Measurements from ENCODE around the gene MUTYH. TPM values are rescaled to one million over a fixed set of nuclear protein-coding genes. Genes with fewer than 3 reads are reported as not detected.

Gene MUTYH
- total RNA-seq, 1 donor from 2014 or later: 61.3 TPM

DNA sequence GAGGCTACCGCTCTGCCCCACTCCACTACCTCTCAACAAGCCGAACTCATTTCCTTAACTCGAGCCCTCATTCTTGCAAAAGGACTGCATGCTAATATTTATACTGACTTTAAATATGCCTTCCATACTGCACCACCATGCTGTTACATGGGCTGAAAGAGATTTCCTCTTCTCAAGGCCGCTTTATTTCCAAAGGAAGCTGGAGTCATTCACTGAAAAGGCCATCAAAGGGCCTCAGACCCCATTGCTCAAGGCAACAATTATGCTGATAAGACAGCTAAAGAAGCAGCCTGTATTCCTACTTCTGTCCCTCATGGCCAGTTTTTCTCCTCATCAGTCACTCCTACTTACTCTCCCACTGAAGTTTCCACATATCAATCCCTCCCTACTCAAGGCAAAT is 20.5 kb downstream of the MUTYH start:
- Mint-ChIP-seq H3K36me3 (no peaks in the 10 kb centered on the region), H3K4me3 (no peak overlapping the region), H3K27ac (no peak overlapping the region), H3K4me1 (ENCODE audit: unreplicated experiment) (peaks cover 5% of the 10 kb centered on the region), H3K9me3 (no peaks in the 10 kb centered on the region), H3K27me3 (no peaks in the 10 kb centered on the region)
- no peak for DNase-seq (ENCODE audit: extremely low spot score, unreplicated experiment)
- TF ChIP-seq, protein P1, sequence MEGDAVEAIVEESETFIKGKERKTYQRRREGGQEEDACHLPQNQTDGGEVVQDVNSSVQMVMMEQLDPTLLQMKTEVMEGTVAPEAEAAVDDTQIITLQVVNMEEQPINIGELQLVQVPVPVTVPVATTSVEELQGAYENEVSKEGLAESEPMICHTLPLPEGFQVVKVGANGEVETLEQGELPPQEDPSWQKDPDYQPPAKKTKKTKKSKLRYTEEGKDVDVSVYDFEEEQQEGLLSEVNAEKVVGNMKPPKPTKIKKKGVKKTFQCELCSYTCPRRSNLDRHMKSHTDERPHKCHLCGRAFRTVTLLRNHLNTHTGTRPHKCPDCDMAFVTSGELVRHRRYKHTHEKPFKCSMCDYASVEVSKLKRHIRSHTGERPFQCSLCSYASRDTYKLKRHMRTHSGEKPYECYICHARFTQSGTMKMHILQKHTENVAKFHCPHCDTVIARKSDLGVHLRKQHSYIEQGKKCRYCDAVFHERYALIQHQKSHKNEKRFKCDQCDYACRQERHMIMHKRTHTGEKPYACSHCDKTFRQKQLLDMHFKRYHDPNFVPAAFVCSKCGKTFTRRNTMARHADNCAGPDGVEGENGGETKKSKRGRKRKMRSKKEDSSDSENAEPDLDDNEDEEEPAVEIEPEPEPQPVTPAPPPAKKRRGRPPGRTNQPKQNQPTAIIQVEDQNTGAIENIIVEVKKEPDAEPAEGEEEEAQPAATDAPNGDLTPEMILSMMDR (conservative IDR thresholded peaks at IDR 0.05): no peak

DNA sequence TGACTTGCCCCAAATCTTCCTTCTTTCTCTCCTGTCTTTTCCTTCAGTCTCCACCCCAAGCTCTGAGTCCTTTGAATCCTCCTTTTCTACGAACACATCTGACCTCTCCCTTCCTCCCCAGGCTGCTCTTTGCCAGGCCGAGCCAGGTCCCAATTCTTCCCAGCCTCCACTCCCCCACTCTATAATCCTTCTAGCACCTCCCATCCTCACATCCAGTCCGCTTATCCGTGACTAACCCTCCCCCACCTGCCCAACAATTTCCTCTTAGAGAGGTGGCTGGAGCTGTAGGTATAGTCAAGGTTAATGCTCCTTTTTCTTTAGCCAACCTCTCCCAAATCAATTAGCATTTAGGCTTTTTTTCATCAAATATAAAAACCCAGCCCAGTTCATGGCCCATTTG is 23.1 kb downstream of the MUTYH start:
- Mint-ChIP-seq H3K27me3 (no peaks in the 10 kb centered on the region), H3K4me3 (no peak overlapping the region), H3K36me3 (no peaks in the 10 kb centered on the region), H3K9me3 (no peaks in the 10 kb centered on the region), H3K27ac (no peak overlapping the region), H3K4me1 (ENCODE audit: unreplicated experiment) (peaks cover 5% of the 10 kb centered on the region)
- no peak for DNase-seq (ENCODE audit: extremely low spot score, unreplicated experiment)
- TF ChIP-seq, protein P1 (conservative IDR thresholded peaks at IDR 0.05): no peak

DNA sequence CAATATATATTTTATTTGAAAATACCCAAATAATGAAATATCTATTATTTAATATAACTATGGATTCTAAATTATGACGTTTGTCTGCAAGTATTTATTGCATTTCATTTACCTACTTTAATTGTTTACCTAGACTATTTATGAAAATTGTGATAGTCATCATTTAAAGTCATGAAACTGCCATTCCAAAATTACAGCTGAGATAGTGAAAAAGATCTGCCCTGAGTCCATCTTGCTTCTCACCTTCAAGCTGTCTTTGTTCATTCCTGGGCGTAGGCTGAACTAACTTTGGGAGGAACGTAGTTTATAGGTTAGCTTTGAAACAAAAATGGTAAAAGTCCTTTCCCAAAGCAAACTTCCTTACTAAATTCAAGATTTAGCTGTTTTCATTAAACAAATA is 26.0 kb downstream of the MUTYH start:
- Mint-ChIP-seq H3K4me1 (ENCODE audit: unreplicated experiment) (no peaks in the 10 kb centered on the region), H3K9me3 (no peaks in the 10 kb centered on the region), H3K27ac (no peak overlapping the region), H3K4me3 (no peak overlapping the region), H3K27me3 (no peaks in the 10 kb centered on the region), H3K36me3 (no peaks in the 10 kb centered on the region)
- TF ChIP-seq, protein P1 (conservative IDR thresholded peaks at IDR 0.05): no peak
- no peak for DNase-seq (ENCODE audit: extremely low spot score, unreplicated experiment)

DNA sequence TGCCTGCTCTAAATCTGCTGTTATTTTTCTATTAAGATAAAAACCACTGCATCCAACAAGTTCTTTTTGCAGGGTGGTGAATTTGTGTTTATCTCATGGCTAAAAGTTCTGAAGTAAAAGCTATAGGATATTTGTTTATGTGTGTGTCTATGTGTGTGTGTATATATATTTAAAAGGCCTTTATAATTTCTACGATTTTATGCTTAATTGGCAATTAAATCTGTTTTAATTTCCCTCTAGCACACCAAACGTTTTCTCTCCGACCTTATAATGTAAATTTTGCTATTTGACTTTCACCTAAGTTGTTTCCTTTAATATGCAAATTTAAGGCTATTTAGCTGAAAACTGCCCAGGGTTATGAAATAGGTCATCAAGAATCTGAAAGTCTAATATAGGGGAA is 33.3 kb downstream of the MUTYH start:
- no peaks in the 10 kb centered on the region for H3K36me3 Mint-ChIP-seq
- peaks cover 16% of the 10 kb centered on the region for H3K4me1 Mint-ChIP-seq (ENCODE audit: unreplicated experiment)
- TF ChIP-seq, protein P1 (conservative IDR thresholded peaks at IDR 0.05): no peak
- no peaks in the 10 kb centered on the region for H3K9me3 Mint-ChIP-seq
- H3K4me3 Mint-ChIP-seq: no peak overlapping the region
- no peak for DNase-seq (ENCODE audit: extremely low spot score, unreplicated experiment)
- H3K27ac Mint-ChIP-seq: no peak overlapping the region
- no peaks in the 10 kb centered on the region for H3K27me3 Mint-ChIP-seq

DNA sequence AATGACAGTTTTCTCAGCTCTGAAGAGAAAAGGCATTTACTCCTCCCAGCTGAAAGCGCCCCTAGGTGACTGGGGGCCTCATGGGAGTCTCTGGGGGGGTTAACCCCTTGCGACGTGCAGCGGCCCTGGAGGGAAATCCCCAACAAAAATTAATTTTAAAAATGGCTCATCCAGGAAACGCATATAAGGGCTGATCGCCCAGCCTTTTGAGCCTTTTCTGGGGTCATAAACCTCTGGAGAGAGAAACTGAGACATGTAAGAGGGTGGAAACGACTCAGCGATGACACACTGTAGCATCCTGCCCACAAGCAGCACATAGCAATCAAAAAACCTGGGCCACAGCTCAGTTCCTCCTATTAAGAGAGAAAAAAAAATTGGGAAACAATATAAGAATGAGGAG is 33.9 kb downstream of the MUTYH start:
- no peak for DNase-seq (ENCODE audit: extremely low spot score, unreplicated experiment)
- Mint-ChIP-seq H3K36me3 (no peaks in the 10 kb centered on the region), H3K27ac (no peak overlapping the region)

More for the DNA sequence above, 33.9 kb downstream of the MUTYH start:
- H3K4me3 Mint-ChIP-seq: peak overlapping the region; percentile 42
- H3K9me3 Mint-ChIP-seq: no peaks in the 10 kb centered on the region
- no peaks in the 10 kb centered on the region for H3K27me3 Mint-ChIP-seq
- H3K4me1 Mint-ChIP-seq (ENCODE audit: unreplicated experiment): peaks cover 20% of the 10 kb centered on the region
- TF ChIP-seq, protein P1 (conservative IDR thresholded peaks at IDR 0.05): no peak

All from type B pancreatic cell (in vitro differentiated cells).